Stimulated activated CD8-positive, alpha-beta memory T cell treated with anti-CD3 and anti-CD28 coated beads, Interleukin-15, amount 100 ng/mL, for 1 hour (primary cell): ENCODE data around the gene CHMP5.
"Not testable (repeated sequence)": the region's sequence is repeated elsewhere in the genome, so short reads cannot be mapped to it uniquely, and the experiment has no call there.

Source experiments
- DNase-seq: peaks from one replicate; pipeline ENCODE4 v3.0.0-alpha.2; 2020; ENCODE audit warnings: low read depth

Gene CHMP5

GRCh38 chr9:33277484-33277883 is 12.6 kb downstream of the CHMP5 start:
- DNase-seq: no peak

GRCh38 chr9:33285502-33285901 is 20.7 kb downstream of the CHMP5 start:
- no peak for DNase-seq

- DNase-seq: no peak
Measured at GRCh38 chr9:33287087-33287490, 22.2 kb downstream of the CHMP5 start.

- no peak for DNase-seq
Measured at GRCh38 chr9:33288235-33288634, 23.4 kb downstream of the CHMP5 start.

GRCh38 chr9:33288828-33289483 is 24.1 kb downstream of the CHMP5 start:
- DNase-seq: no peak

GRCh38 chr9:33289496-33289895 is 24.6 kb downstream of the CHMP5 start:
- no peak for DNase-seq

- no peak for DNase-seq
Measured at GRCh38 chr9:33289936-33290246, 25.0 kb downstream of the CHMP5 start.

GRCh38 chr9:33290247-33291030 is 25.6 kb downstream of the CHMP5 start, which contains the start of gene NFX1:
Gene NFX1 (plus strand): TSS chr9:33290516. CDS start chr9:33290573, 57 bp downstream.
- peak; percentile 98 for DNase-seq

- no peak for DNase-seq
Measured at GRCh38 chr9:33291031-33291397, 26.2 kb downstream of the CHMP5 start.

- DNase-seq: no peak
Measured at GRCh38 chr9:33291901-33292300, 27.1 kb downstream of the CHMP5 start.

- no peak for DNase-seq
Measured at GRCh38 chr9:33293782-33294181, 28.9 kb downstream of the CHMP5 start.

GRCh38 chr9:33294670-33295432 is 30.0 kb downstream of the CHMP5 start:
- no peak for DNase-seq

GRCh38 chr9:33295571-33295970 is 30.7 kb downstream of the CHMP5 start:
- no peak for DNase-seq

GRCh38 chr9:33297432-33297831 is 32.6 kb downstream of the CHMP5 start:
- DNase-seq: no peak

- DNase-seq: no peak
Measured at GRCh38 chr9:33300546-33300945, 35.7 kb downstream of the CHMP5 start.

- no peak for DNase-seq
Measured at GRCh38 chr9:33304362-33304761, 39.5 kb downstream of the CHMP5 start.

GRCh38 chr9:33306037-33306436 is 41.2 kb downstream of the CHMP5 start:
- no peak for DNase-seq

- DNase-seq: no peak
Measured at GRCh38 chr9:33307067-33307466, 42.2 kb downstream of the CHMP5 start.

GRCh38 chr9:33309903-33310302 is 45.1 kb downstream of the CHMP5 start:
- DNase-seq: no peak

- DNase-seq: no peak
Measured at GRCh38 chr9:33310748-33311147, 45.9 kb downstream of the CHMP5 start.

- DNase-seq: no peak
Measured at GRCh38 chr9:33311953-33312352, 47.1 kb downstream of the CHMP5 start.

- no peak for DNase-seq
Measured at GRCh38 chr9:33315371-33315770, 50.5 kb downstream of the CHMP5 start.

- not testable (repeated sequence) for DNase-seq
Measured at GRCh38 chr9:33317136-33317535, 52.3 kb downstream of the CHMP5 start.
